Liver (tissue), 3 donors: ENCODE measurements around the gene BAZ2A.

Source experiments
- GABPA ChIP-seq, 2 donors: IDR thresholded peaks in 1 of 2; conservative IDR thresholded peaks in 1 of 2; 2 replicates each; pipeline ENCODE4 v1.6.1; 2016; ENCODE audit warnings: antibody characterized with exemption in 2 of 2, mild to moderate bottlenecking in 1 of 2, moderate library complexity in 1 of 2
- RAD21 ChIP-seq, 2 donors: IDR thresholded peaks; 2 replicates each; pipeline ENCODE4 v1.6.1; 2016; ENCODE audit warnings: antibody characterized with exemption in 2 of 2, mild to moderate bottlenecking in 2 of 2
- SP1 ChIP-seq: IDR thresholded peaks from 2 replicates; pipeline ENCODE4 v1.6.1; 2018; ENCODE audit warnings: antibody characterized with exemption, mild to moderate bottlenecking
- TAF1 ChIP-seq: conservative IDR thresholded peaks from 2 replicates; pipeline ENCODE4 v1.6.1; 2016; ENCODE audit warnings: antibody characterized with exemption, mild to moderate bottlenecking
- YY1 ChIP-seq: IDR thresholded peaks from 2 replicates; pipeline ENCODE4 v1.6.1; 2016; ENCODE audit warnings: antibody characterized with exemption, mild to moderate bottlenecking
- TF ChIP-seq, protein P1 (sequence below): IDR thresholded peaks from 2 replicates; pipeline ENCODE4 v1.6.1; 2016; ENCODE audit warnings: antibody characterized with exemption
- TF ChIP-seq, protein P2 (sequence below): fragments of 150-350 bp; IDR thresholded peaks from 2 replicates; pipeline ENCODE4 v1.5.1; 2017; ENCODE audit warnings: improper control_type of control experiment, low read depth, low read length; ENCODE audit not compliant: missing input control
- donor health status: healthy.
- donor health status: healthy.

DNA sequence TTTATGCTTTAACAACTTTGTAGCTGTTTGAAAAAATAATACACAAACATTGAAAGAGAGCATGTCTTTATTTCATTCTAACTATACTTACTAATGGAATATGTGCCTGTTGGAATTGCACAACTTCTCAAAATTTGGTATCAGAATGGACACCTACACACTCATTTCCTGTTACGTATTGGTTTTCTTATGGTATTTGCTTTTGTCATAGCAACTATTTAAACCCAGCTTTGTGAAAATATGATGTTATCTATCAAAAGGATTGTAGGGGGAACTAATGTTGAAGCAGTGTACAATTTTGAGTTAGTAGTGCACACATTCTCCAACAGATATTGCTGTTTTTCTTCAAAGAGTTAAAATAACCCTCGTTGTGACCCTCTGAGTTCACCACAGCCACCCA, 55.9 kb downstream of the BAZ2A start:
- TF ChIP-seq YY1, result no peak
- no peak for TF ChIP-seq SP1
- TF ChIP-seq TAF1, result no peak
- TF ChIP-seq, protein P1, sequence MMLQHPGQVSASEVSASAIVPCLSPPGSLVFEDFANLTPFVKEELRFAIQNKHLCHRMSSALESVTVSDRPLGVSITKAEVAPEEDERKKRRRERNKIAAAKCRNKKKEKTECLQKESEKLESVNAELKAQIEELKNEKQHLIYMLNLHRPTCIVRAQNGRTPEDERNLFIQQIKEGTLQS, result no peak
- no peak for TF ChIP-seq GABPA (IDR thresholded peaks at IDR 0.05 in 1 of 2, conservative IDR thresholded peaks at IDR 0.05 in 1 of 2)
- TF ChIP-seq, protein P2, sequence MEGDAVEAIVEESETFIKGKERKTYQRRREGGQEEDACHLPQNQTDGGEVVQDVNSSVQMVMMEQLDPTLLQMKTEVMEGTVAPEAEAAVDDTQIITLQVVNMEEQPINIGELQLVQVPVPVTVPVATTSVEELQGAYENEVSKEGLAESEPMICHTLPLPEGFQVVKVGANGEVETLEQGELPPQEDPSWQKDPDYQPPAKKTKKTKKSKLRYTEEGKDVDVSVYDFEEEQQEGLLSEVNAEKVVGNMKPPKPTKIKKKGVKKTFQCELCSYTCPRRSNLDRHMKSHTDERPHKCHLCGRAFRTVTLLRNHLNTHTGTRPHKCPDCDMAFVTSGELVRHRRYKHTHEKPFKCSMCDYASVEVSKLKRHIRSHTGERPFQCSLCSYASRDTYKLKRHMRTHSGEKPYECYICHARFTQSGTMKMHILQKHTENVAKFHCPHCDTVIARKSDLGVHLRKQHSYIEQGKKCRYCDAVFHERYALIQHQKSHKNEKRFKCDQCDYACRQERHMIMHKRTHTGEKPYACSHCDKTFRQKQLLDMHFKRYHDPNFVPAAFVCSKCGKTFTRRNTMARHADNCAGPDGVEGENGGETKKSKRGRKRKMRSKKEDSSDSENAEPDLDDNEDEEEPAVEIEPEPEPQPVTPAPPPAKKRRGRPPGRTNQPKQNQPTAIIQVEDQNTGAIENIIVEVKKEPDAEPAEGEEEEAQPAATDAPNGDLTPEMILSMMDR, result no peak
- no peak for TF ChIP-seq RAD21 (IDR thresholded peaks at IDR 0.05)
